HepG2 (cell line): ENCODE results near the gene CABLES2. TPM values are rescaled to one million over a fixed set of nuclear protein-coding genes. Genes with fewer than 3 reads are reported as not detected.

Experiments
- ATF1 ChIP-seq: IDR thresholded peaks from 2 replicates; pipeline ENCODE4 v1.6.1; 2016; ENCODE audit warnings: mild to moderate bottlenecking, control low read depth
- ATF7 ChIP-seq, 2 experiments: fragments of 450-650 bp in 1 of 2; sonication (generic) in 1 of 2; formaldehyde crosslinking in 1 of 2; IDR thresholded peaks; 2 replicates each; pipeline versions ENCODE4 v1.4.0 to v1.6.1; 2016 to 2020; ENCODE audit warnings: antibody characterized with exemption in 1 of 2, mild to moderate bottlenecking in 1 of 2, missing genetic modification reagents in 1 of 2
- CBFB ChIP-seq: sonication (generic); formaldehyde crosslinking; IDR thresholded peaks from 2 replicates; pipeline ENCODE4 v1.4.0; 2020; ENCODE audit warnings: missing genetic modification reagents
- DNMT1 ChIP-seq: sonication (generic); formaldehyde crosslinking; IDR thresholded peaks from 2 replicates; pipeline ENCODE4 v1.5.1; 2020; ENCODE audit warnings: mild to moderate bottlenecking, missing genetic modification reagents
- FOXK2 ChIP-seq: fragments of 450-650 bp; IDR thresholded peaks from 2 replicates; pipeline ENCODE4 v1.6.1; 2016
- HIVEP1 ChIP-seq: sonication (generic); formaldehyde crosslinking; IDR thresholded peaks from 2 replicates; pipeline ENCODE4 v1.4.0; 2020; ENCODE audit warnings: mild to moderate bottlenecking, missing genetic modification reagents
- IKZF4 ChIP-seq: sonication (generic); formaldehyde crosslinking; IDR thresholded peaks from 2 replicates; pipeline ENCODE4 v1.5.1; 2020; ENCODE audit warnings: borderline replicate concordance, mild to moderate bottlenecking, low read depth, missing genetic modification reagents; ENCODE audit errors: not compliant biosample characterization
- ISL2 ChIP-seq: sonication (generic); formaldehyde crosslinking; IDR thresholded peaks from 2 replicates; pipeline ENCODE4 v1.5.0; 2020; ENCODE audit warnings: missing genetic modification reagents
- MTA1 ChIP-seq: sonication (generic); formaldehyde crosslinking; IDR thresholded peaks from 2 replicates; pipeline ENCODE4 v1.4.0; 2020; ENCODE audit warnings: missing genetic modification reagents, mild to moderate bottlenecking, borderline replicate concordance
- NCOA5 ChIP-seq: sonication (generic); formaldehyde crosslinking; IDR thresholded peaks from 2 replicates; pipeline ENCODE4 v1.4.0; 2020; ENCODE audit warnings: missing genetic modification reagents
- NFYC ChIP-seq: IDR thresholded peaks from 2 replicates; pipeline ENCODE4 v1.6.1; 2016; ENCODE audit warnings: missing genetic modification reagents, missing compliant biosample characterization
- SSRP1 ChIP-seq: IDR thresholded peaks from 2 replicates; pipeline ENCODE4 v1.6.1; 2016; ENCODE audit warnings: control low read depth
- TFAP4 ChIP-seq: sonication (generic); IDR thresholded peaks from 2 replicates; pipeline ENCODE4 v1.6.1; 2016; ENCODE audit warnings: low read depth, borderline replicate concordance
- ZBTB34 ChIP-seq: sonication (generic); formaldehyde crosslinking; IDR thresholded peaks from 2 replicates; pipeline ENCODE4 v1.8.0; 2022; ENCODE audit warnings: mild to moderate bottlenecking, missing genetic modification reagents
- ZNF160 ChIP-seq: sonication (generic); formaldehyde crosslinking; IDR thresholded peaks from 2 replicates; pipeline ENCODE4 v1.8.0; 2022; ENCODE audit warnings: mild to moderate bottlenecking, inconsistent platforms, missing genetic modification reagents
- ZNF598 ChIP-seq: sonication (generic); formaldehyde crosslinking; IDR thresholded peaks from 2 replicates; pipeline ENCODE4 v1.5.1; 2020; ENCODE audit warnings: mild to moderate bottlenecking, missing genetic modification reagents, borderline replicate concordance
- ZNF619 ChIP-seq: sonication (generic); formaldehyde crosslinking; IDR thresholded peaks from 2 replicates; pipeline ENCODE4 v1.4.0; 2020; ENCODE audit warnings: mild to moderate bottlenecking, missing genetic modification reagents
- ZNF746 ChIP-seq: sonication (generic); formaldehyde crosslinking; IDR thresholded peaks from 2 replicates; pipeline ENCODE4 v1.8.0; 2022; ENCODE audit warnings: mild to moderate bottlenecking, missing genetic modification reagents
- ZNF883 ChIP-seq: sonication (generic); formaldehyde crosslinking; IDR thresholded peaks from 2 replicates; pipeline ENCODE4 v1.5.1; 2020; ENCODE audit warnings: mild to moderate bottlenecking, missing genetic modification reagents; ENCODE audit errors: not compliant biosample characterization
- polyA plus RNA-seq, 8 experiments: library from polyadenylated mRNA; depleted of rRNA in 3 of 8; stranded (reverse) in 7 of 8; unstranded in 1 of 8; fragments of >200 nt; fragmentation: Illumina TruSeq in 4 of 8; extraction: Trizol in 4 of 8; gene quantifications; 2 replicates each; pipeline versions ENCODE4 v1.2.1 to v1.2.3, GENCODE V29; 2011 to 2016; ENCODE audit warnings: low read depth in 4 of 8, missing spikeins in 1 of 8, mixed read lengths in 1 of 8; ENCODE audit not compliant: insufficient read depth in 1 of 8
- total RNA-seq, 5 experiments: library from RNA; depleted of rRNA; stranded (reverse); fragments of >200 nt; fragmentation: Illumina TruSeq; extraction: Trizol; gene quantifications; 2 replicates each; pipeline ENCODE4 v1.2.3, GENCODE V29; 2016; ENCODE audit warnings: low read depth in 1 of 5
- TF ChIP-seq, protein P1 (sequence below): sonication (generic); formaldehyde crosslinking; IDR thresholded peaks from 2 replicates; pipeline ENCODE4 v1.5.0; 2020; ENCODE audit warnings: mild to moderate bottlenecking, missing genetic modification reagents, borderline replicate concordance
- TF ChIP-seq, protein P2 (sequence below): sonication (generic); formaldehyde crosslinking; IDR thresholded peaks from 2 replicates; pipeline ENCODE4 v1.9.0; 2022; ENCODE audit warnings: missing genetic modification reagents, mild to moderate bottlenecking, borderline replicate concordance

Gene CABLES2
- total and polyA plus RNA-seq, 2 of the 13 experiments (the other 11 are each of a cell fraction or from before 2014, with no cell fraction given) = 5.2 to 9.7 TPM

DNA sequence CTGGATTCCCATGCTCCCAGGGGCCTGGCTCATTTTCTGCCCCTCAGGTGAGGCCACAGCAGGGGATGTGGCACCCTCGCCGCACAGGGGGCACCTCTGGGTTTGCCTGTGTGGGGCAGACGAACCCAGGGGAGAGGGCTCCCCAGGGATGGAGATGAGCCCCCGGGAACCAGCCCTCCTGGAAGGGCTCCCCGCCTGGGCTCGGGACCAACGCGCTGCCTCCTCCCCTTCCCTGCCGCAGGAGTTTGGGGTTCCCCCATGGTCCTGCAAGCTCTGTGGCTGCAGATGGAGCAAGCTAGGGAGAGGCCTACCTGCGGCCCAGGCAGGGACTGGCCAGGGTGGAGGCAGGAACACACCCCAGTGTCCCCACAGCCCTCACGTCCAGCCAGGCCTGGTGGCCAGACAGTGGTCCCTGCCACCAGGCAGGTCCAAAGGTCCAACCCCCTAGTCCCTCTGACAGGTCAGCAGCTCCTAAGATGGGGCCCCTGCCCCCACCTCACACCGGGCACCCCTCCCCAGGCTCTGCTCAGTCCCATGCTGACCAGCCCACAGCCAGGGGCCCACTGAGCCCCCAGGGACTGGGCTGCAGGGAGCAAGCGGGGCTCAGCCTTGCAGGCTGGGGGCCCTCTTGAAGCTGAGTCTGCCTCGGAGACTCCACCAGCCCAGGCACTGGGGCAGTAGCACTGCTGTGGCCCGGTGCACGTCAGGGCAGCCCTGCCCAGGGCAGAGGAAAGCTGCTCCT lies 53.6 kb downstream of the CABLES2 start (continued):
- TF ChIP-seq, protein P1, sequence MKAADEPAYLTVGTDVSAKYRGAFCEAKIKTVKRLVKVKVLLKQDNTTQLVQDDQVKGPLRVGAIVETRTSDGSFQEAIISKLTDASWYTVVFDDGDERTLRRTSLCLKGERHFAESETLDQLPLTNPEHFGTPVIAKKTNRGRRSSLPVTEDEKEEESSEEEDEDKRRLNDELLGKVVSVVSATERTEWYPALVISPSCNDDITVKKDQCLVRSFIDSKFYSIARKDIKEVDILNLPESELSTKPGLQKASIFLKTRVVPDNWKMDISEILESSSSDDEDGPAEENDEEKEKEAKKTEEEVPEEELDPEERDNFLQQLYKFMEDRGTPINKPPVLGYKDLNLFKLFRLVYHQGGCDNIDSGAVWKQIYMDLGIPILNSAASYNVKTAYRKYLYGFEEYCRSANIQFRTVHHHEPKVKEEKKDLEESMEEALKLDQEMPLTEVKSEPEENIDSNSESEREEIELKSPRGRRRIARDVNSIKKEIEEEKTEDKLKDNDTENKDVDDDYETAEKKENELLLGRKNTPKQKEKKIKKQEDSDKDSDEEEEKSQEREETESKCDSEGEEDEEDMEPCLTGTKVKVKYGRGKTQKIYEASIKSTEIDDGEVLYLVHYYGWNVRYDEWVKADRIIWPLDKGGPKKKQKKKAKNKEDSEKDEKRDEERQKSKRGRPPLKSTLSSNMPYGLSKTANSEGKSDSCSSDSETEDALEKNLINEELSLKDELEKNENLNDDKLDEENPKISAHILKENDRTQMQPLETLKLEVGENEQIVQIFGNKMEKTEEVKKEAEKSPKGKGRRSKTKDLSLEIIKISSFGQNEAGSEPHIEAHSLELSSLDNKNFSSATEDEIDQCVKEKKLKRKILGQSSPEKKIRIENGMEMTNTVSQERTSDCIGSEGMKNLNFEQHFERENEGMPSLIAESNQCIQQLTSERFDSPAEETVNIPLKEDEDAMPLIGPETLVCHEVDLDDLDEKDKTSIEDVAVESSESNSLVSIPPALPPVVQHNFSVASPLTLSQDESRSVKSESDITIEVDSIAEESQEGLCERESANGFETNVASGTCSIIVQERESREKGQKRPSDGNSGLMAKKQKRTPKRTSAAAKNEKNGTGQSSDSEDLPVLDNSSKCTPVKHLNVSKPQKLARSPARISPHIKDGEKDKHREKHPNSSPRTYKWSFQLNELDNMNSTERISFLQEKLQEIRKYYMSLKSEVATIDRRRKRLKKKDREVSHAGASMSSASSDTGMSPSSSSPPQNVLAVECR (CRISPR knock-in tag) = peak; percentile 79; the same call in 1 of the 2 replicates
- TF ChIP-seq ISL2 (no peak), MTA1 (CRISPR knock-in tag) (peak; percentile 75; the same call in 1 of the 2 replicates), TFAP4 (peak; percentile 42; the same call in 1 of the 2 replicates), DNMT1 (CRISPR knock-in tag) (peak; percentile 94), CBFB (no peak), SSRP1 (no peak), NCOA5 (CRISPR knock-in tag) (no peak), ZNF598 (CRISPR knock-in tag) (peak; percentile 38; the same call in 1 of the 2 replicates), ZNF746 (CRISPR knock-in tag) (peak; percentile 73), ZBTB34 (CRISPR knock-in tag) (peak; percentile 53), IKZF4 (CRISPR knock-in tag) (no peak), ATF1 (CRISPR knock-in tag) (no peak), ZNF883 (CRISPR knock-in tag) (peak; percentile 74), ATF7 (IDR thresholded peaks at IDR 0.05) (no peak), ATF7 (CRISPR knock-in tag; IDR thresholded peaks at IDR 0.05) (0 out of 2 replicates have a peak, but pooled peaks have one; percentile 49), HIVEP1 (CRISPR knock-in tag) (peak; percentile 33; the same call in 1 of the 2 replicates), ZNF619 (CRISPR knock-in tag) (0 out of 2 replicates have a peak, but pooled peaks have one; percentile 33), FOXK2 (no peak), NFYC (CRISPR knock-in tag) (no peak), ZNF160 (CRISPR knock-in tag) (peak; percentile 45; the same call in 1 of the 2 replicates)
- TF ChIP-seq, protein P2, sequence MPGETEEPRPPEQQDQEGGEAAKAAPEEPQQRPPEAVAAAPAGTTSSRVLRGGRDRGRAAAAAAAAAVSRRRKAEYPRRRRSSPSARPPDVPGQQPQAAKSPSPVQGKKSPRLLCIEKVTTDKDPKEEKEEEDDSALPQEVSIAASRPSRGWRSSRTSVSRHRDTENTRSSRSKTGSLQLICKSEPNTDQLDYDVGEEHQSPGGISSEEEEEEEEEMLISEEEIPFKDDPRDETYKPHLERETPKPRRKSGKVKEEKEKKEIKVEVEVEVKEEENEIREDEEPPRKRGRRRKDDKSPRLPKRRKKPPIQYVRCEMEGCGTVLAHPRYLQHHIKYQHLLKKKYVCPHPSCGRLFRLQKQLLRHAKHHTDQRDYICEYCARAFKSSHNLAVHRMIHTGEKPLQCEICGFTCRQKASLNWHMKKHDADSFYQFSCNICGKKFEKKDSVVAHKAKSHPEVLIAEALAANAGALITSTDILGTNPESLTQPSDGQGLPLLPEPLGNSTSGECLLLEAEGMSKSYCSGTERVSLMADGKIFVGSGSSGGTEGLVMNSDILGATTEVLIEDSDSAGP (CRISPR knock-in tag) = peak; percentile 73; the same call in 1 of the 2 replicates
